HG02938 (cell line): ENCODE results near the gene FECH.
"Not testable (repeated sequence)": the region's sequence is repeated elsewhere in the genome, so short reads cannot be mapped to it uniquely, and the experiment has no call there.

ENCODE experiments used
- ATAC-seq: cut with Tn5 transposase; IDR thresholded peaks from one replicate; pipeline ENCODE4 v1.9.1; 2021; ENCODE audit warnings: mild to moderate bottlenecking, moderate library complexity; ENCODE audit not compliant: unreplicated experiment

FECH gene

DNA sequence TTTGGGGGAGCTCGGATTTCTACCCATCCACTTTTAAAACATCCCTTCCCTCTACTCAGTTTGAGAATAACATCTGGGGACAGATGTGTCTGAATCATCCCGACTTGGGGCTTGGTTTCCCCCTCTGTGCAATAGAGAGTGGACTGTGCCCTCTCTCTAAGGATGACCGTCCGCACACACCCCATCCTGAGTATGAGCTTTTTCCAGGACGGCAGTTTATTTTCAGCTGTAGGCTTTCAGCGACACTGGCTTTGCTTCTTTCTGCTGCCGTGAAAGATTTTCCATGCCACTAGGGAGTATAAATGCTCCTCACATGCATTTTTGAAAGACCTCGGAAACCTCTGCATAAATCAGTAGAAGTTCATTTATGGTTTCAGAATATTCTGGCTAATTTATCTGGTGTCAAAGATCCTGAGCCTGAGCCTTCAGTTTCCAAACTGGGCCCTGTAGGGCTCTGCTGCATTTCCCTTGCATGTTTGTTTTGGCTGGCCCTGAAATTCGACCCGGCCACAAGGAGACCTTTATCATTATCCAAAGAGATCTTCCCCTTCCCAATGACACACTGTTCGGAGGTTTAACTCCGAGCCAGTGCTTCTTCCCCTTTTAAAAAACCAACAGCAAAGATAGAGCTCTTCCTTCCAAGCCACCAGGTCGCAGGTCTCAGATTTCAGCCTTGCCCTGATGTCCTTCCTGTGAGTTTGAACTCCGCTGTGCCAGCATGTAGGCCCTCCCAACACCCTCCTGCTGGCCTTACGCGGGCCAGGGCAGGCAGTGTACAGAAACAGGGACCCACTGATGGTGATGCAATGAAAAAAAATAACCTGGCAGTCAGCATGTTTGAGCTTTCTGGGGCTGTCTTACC, 53.3 kb downstream of the FECH start:
- ATAC-seq, result no peak

DNA sequence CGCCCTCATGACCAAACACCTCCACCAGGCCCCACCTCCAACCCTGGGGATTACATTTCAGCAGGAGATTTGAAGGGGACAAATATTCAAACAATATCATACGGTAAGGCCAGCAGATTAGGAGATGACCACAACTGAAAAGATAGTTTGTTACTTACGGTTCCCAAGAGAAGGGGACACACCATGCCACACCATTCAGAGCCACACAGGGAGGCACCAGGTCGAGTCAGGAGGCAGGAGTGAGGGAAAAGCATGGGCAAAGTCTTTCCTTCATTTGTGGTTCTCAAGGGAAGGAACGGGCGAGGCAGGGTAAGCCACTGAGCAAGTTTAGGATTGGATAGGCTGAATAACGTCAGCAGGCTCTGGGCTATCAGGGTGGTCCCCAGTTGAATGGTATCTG, 57.4 kb downstream of the FECH start:
- ATAC-seq, result no peak

DNA sequence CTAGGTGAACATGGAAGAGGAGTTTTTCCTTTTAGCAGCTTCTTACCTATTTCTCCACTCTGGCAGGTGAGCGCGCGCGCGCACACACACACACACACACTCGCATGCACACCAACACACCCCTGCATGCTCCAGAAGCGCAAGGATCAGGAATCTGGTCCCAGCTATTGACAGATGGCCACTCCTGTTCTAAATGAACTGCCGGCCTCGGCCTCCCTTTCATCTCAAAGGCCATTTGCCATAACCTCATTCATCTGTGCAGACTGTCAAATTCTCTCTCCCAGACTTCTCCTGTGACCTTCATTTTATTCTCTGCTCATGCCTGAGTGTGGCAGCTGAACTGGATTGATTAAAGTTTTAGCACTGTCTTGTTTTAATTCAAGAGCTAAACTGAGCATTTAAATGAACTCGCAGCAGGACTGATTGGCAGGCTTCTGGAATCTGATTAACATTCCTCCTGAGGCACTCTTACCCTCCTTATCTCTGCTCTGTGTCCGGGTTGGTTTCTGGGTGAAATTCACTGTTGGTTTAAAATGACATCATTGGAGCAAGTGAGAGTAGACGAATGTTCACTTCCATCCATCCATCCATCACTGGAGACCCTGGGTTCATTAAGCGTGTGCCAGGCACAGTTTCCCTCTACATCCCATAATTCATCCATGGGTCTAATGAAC, 58.8 kb downstream of the FECH start:
- ATAC-seq, result no peak

DNA sequence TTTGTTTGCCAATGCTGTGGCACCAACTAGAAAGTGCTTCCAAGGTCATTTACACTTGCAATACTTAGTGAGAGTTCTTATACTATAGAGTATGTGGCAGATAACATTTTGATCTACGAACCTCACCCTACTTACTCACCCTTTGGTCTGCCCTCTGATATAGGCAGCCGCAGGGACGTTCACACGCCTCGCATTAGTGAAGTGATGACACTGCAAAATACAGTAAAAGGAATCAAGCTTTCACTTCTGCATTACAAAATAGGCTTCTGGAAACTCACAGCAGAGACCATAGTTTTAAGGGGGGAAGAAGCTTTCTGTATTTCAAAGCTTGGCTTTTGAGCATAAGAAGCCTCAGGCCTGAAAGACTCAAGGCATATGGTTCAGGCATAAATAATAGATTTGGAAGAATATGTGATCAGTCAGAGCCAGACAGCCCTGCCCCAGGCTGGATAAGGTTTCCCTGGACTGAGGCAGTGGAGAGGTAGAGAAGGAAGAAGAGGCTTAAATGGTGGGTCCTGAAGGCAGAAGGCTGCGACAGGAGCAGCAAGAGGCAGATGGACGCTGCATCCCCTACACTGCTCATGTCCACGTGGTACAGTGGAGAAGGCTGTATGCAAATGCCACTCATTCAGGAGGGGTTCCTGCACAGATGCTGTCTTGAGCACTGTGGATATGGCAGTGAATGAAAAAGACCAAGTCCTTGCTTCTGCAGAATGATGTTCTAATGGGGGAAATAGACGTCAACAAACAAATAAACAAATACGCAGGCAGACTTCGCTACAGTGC, 63.1 kb downstream of the FECH start:
- ATAC-seq, result no peak

DNA sequence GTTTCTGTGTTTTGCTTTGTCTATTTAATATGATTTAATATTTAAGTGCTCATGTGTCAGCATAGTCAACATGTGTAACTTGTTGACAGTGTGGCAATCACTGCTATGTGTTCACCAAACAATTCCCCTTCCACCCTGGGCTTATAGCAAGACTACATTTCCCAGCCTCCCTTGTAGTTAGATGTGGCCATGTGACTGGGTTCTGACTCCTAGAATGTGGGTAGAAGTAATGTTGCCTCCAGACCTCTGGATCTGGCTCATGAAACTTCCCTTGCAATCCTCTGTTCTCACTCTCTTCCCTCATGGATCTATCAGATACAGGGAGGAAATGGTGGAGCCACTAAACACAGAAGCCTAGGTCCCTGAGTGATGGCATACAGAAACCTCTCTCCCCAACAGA, 64.2 kb downstream of the FECH start:
- ATAC-seq, result not testable (repeated sequence)

DNA sequence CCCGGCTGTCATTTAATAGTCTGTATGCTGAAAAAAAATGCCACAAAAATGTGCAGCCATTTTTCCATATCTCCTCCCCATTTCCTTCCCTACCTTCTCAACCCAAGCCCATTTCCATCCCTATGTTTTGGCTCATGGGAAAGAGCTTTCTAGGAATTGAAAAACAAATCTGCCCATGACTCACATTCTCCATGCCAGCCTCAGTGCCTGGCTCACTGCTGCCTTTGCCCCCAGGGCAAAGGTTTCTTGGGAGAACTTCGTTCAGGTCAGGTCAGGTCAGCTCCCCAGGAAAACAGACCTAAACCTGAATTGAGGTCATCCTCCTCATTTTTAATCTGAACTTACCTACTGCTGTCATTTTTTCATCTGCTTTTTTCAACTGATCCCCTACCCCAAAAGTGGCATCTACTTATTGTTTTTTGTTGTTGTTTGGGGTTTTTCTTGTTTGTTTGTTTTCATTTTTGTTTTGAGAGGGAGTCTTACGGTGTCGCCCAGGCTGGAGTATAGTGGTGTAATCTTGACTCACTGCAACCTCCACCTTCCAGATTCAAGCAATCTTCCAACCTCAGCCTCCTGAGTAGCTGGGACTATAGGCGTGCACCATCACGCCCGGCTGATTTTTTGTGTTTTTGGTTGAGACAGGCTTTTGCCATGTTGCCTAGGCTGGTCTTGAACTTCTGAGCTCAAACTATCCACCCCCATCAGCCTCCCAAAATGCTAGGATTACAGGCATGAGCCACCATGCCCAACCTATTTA, 66.7 kb downstream of the FECH start:
- no peak for ATAC-seq

DNA sequence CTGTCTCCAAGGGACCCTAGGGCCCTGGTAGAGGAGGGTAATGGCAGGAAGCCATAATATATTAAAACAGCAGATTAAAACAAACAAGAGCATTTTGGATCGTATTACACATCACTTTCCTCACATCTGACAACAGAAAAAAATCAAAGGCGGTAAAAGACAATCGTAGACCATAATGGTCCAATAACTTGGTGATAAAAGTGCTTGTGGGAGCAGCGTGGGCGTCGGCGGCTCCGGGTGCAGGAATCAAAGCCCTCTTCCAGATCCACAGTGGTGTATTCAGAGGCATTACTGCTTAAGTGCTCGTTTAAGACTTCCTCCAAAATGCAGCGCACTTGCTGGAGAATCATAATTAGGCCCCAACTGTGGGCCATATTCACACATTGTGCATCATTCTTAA, 68.0 kb downstream of the FECH start:
- ATAC-seq, result no peak

DNA sequence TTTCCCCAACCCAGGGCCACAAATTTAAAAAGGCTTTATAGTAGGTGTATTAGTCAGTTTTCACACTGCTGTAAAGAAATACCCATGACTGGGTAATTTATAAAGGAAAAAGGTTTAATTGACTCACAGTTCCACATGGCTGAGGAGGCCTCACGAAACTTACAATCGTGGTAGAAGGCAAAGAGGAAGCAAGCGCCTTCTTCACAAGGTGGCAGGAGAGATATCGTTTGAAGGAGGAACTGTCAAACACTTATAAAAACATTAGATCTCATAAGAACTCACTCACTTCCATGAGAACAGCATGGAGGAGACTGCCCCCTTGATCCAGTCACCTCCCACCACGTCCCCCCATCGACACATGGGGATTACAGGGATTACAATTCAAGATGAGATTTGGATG, 70.4 kb downstream of the FECH start:
- ATAC-seq, result no peak

DNA sequence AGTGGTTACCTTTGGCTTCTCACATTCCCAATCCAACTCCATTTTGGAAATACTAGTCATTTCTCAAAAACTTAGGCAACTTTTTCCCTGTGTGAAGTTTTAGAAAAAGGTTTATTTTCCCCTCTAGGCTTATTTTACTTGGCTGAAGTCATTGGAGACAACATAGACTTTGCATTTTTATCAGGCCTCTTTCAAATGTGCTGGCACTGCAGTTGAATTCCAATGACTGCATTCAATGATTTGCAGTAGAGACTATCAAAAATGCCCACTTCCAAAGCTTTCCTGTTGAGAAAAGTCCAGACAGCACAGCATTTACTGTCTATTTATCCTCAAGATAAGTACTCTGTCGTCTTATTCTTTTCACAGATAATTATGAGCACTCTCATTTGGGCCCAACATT, 81.3 kb downstream of the FECH start:
- no peak for ATAC-seq

DNA sequence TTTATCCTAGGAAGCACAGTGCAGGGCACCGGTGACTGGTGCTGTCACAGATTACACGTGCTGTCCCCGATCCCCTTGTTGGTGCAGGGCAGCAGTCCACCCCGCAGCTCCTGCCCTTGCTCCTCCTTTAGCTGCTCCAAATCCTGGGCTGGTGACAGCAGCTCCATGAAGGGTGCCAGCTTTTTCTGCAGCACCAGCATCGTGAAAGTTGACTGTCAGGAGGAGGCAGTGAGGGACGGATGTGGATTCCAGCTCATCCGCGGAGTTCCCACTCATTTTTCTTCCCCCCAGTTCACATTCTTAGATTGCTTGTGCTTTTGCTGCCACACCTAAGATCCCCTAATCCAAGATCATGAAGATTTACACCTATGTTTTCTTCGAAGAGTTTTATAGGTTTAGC, 83.9 kb downstream of the FECH start:
- ATAC-seq, result no peak

DNA sequence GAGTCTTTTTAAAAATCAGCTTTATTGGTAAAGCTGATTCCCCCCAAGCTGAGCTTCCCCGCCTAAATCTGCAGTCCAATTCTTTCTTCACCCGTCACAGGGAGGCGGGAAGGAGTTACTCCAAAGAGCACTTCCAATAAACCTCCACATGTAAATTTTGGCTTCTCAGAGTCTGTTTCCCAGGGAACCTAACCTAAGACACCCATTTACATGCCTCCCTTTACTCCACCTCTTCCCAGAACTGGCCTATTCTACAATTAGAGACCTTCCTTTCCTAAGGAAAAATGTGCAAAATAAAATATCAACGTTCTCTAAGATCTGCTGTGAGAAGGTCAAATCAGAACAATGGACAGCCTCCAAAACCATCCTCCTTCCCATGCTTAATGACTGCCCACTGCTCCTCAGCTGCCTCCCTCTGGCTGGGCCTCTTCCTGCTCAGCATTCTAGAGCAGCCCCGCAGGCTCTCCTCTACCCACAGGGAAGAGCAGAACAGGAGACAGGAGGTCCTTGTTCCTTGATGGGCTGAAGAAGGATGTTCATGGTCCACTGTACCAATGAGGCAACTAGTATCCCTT, 87.7 kb downstream of the FECH start:
- no peak for ATAC-seq
